H1 (cell line): ENCODE results near the gene AGBL1.
"Not testable (repeated sequence)": the region's sequence is repeated elsewhere in the genome, so short reads cannot be mapped to it uniquely, and the experiment has no call there.

Experiments used
- CREB1 ChIP-seq: IDR thresholded peaks from 2 replicates; pipeline ENCODE4 v1.6.1; 2012; ENCODE audit warnings: inconsistent platforms
- EZH2 ChIP-seq: fragments of 200-600 bp; sonication (generic); IDR thresholded peaks from 2 replicates; pipeline ENCODE4 v1.7.1; 2012; ENCODE audit warnings: low read depth, mild to moderate bottlenecking, moderate library complexity, low read length, inconsistent platforms; ENCODE audit not compliant: severe bottlenecking
- GABPA ChIP-seq: IDR thresholded peaks from 2 replicates; pipeline ENCODE4 v1.6.1; 2011; ENCODE audit warnings: mild to moderate bottlenecking, low read length, moderate library complexity, borderline replicate concordance; ENCODE audit not compliant: insufficient read depth
- JUND ChIP-seq: IDR thresholded peaks from 2 replicates; pipeline ENCODE4 v1.6.1; 2011; ENCODE audit warnings: mild to moderate bottlenecking, improper control_type of control experiment, low read length
- MAX ChIP-seq: IDR thresholded peaks from 2 replicates; pipeline ENCODE4 v1.6.1; 2012; ENCODE audit warnings: inconsistent platforms
- POLR2AphosphoS5 ChIP-seq: IDR thresholded peaks from 2 replicates; pipeline ENCODE4 v1.6.1; 2011; ENCODE audit warnings: low read depth, low read length
- RFX5 ChIP-seq: IDR thresholded peaks from 2 replicates; pipeline ENCODE4 v1.6.1; 2011; ENCODE audit warnings: low read depth, low read length, improper control_type of control experiment, borderline replicate concordance
- RNF2 ChIP-seq: fragments of 200-900, 300-1000 bp; sonication (generic); IDR thresholded peaks from 2 replicates; pipeline ENCODE4 v1.7.1; 2016; ENCODE audit warnings: borderline replicate concordance, low read depth, mild to moderate bottlenecking, antibody characterized with exemption, low read length; ENCODE audit not compliant: poor library complexity, severe bottlenecking; ENCODE audit errors: missing control alignments
- SAP30 ChIP-seq: fragments of 300-600 bp; sonication (generic); IDR thresholded peaks from 2 replicates; pipeline ENCODE4 v1.7.1; 2012; ENCODE audit warnings: low read length, moderate library complexity, mild to moderate bottlenecking, inconsistent platforms; ENCODE audit not compliant: insufficient read depth, insufficient replicate concordance
- TF ChIP-seq, protein P1 (sequence below), 3 experiments: IDR thresholded peaks; 1 replicate in 2 of 3; 2 replicates in 1 of 3; pipeline versions ENCODE4 v1.5.1 to v1.6.1; 2011; ENCODE audit warnings: low read length in 3 of 3, mild to moderate bottlenecking in 3 of 3, inconsistent platforms in 2 of 3, low read depth in 1 of 3, moderate library complexity in 1 of 3; ENCODE audit not compliant: insufficient read depth in 1 of 3; ENCODE audit errors: control extremely low read depth in 1 of 3

GRCh38 chr15:86878844-86879243 is 799.2 kb downstream of the AGBL1 start:
- TF ChIP-seq, protein P1, sequence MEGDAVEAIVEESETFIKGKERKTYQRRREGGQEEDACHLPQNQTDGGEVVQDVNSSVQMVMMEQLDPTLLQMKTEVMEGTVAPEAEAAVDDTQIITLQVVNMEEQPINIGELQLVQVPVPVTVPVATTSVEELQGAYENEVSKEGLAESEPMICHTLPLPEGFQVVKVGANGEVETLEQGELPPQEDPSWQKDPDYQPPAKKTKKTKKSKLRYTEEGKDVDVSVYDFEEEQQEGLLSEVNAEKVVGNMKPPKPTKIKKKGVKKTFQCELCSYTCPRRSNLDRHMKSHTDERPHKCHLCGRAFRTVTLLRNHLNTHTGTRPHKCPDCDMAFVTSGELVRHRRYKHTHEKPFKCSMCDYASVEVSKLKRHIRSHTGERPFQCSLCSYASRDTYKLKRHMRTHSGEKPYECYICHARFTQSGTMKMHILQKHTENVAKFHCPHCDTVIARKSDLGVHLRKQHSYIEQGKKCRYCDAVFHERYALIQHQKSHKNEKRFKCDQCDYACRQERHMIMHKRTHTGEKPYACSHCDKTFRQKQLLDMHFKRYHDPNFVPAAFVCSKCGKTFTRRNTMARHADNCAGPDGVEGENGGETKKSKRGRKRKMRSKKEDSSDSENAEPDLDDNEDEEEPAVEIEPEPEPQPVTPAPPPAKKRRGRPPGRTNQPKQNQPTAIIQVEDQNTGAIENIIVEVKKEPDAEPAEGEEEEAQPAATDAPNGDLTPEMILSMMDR (IDR thresholded peaks at IDR 0.05; ENCODE audit: control extremely low read depth in 1 of 3, insufficient read depth in 1 of 3, low read depth in 1 of 3, low read length in 3 of 3): not testable (repeated sequence)
- not testable (repeated sequence) for TF ChIP-seq MAX, EZH2, CREB1, POLR2AphosphoS5, JUND, RNF2, RFX5, GABPA, SAP30
